Measurements from ENCODE around the gene NFX1. TPM values are rescaled to one million over a fixed set of nuclear protein-coding genes. Genes with fewer than 3 reads are reported as not detected.
A peak's percentile ranks its signal among the peaks of the same experiment; 100 is the strongest.

Gene NFX1
- total RNA-seq, 2 donors from 2014 or later: 32.2 to 42.0 TPM

- peaks cover 12% of the 10 kb centered on the region for H3K36me3 Mint-ChIP-seq (ENCODE audit: low read depth)
- peaks cover 7% of the 10 kb centered on the region for H3K4me1 Mint-ChIP-seq
These were observed 34.1 kb upstream of the NFX1 start for GRCh38 chr9:33256236-33256635.

GRCh38 chr9:33257276-33257675, 33.0 kb upstream of the NFX1 start:
- no peak for ATAC-seq
- H3K36me3 Mint-ChIP-seq (ENCODE audit: low read depth): peaks cover 12% of the 10 kb centered on the region
- no peak overlapping the region for H3K4me3 Mint-ChIP-seq
- no peaks in the 10 kb centered on the region for H3K27me3 Mint-ChIP-seq
- H3K4me1 Mint-ChIP-seq: peaks cover 7% of the 10 kb centered on the region
- no peak overlapping the region for H3K27ac Mint-ChIP-seq
- H3K9me3 ChIP-seq (ENCODE audit: control insufficient read depth, low read length, poor library complexity, severe bottlenecking): no peaks in the 10 kb centered on the region
- DNase-seq: no peak

More at GRCh38 chr9:33256236-33256635, 34.1 kb upstream of the NFX1 start:
- Mint-ChIP-seq H3K27me3 (no peaks in the 10 kb centered on the region), H3K27ac (no peak overlapping the region), H3K4me3 (no peak overlapping the region)
- DNase-seq (no peak), ATAC-seq (no peak)
- H3K9me3 ChIP-seq (ENCODE audit: control insufficient read depth, low read length, poor library complexity, severe bottlenecking): no peaks in the 10 kb centered on the region

DNA sequence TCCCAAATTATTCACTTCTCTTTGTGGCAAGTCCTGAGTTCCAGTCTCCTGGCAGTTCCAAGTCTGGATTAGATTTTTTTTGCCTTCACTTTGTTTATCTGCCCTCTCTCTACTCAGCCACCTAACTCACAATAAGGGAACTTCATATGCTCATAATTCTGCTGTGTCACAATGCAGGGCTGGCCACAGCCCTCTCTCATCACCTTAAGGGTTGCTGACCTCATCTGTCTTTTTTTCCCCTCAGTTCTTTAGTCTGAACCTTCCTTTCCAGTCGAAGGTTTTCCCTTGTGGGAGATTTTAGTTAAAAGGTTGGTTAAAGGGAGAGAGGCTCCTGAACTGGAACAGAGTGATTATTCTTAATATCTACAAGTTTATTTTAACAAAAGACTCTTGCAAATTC, 29.9 kb upstream of the NFX1 start:
- DNase-seq (no peak), ATAC-seq (no peak)
- Mint-ChIP-seq H3K36me3 (ENCODE audit: low read depth) (peaks cover 5% of the 10 kb centered on the region), H3K4me1 (peaks cover 23% of the 10 kb centered on the region), H3K27ac (no peak overlapping the region), H3K27me3 (no peaks in the 10 kb centered on the region), H3K4me3 (no peak overlapping the region)
- no peaks in the 10 kb centered on the region for H3K9me3 ChIP-seq (ENCODE audit: control insufficient read depth, low read length, poor library complexity, severe bottlenecking)

DNA sequence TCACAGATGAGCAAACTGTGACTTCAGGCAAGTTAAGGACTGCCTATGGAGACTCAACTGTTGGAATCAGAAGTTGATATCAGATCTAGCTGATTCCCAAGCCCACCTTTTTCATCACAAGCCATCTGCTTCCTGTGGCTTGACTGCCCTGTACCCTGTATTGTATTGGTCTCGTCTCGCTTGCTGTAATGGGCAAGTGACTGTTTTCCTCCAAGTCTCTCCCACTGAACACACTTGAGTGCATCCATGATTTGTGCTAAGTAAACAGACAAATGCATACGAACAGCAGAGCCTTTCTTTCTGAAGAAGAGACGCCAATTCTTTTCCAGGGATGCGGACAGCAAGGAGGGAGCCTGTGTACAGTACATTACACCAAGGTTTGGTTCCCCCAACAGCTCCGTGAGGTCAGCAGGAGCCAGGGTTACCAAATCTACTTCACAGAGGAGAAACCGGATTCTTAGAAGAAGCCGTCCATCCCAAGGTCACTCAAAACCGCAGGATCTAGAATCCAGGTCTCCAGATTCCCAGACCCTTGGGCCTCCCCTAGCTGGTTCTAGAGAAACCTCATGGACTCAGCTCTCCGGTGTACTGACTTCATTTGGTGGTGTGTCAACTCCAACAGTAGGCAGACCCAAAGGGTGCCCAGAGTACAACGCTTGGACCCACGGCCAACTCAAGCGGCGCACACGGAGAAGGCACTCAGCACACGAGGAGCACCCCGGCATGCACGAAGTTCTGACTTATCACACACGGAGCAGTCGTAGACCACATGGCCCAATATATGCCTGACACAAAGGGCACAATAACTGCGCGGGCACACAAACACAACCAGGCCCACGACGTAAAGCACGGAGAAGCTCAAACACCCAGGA, 26.9 kb upstream of the NFX1 start:
- no peaks in the 10 kb centered on the region for H3K27me3 Mint-ChIP-seq
- peak overlapping the region; percentile 97 for H3K4me3 Mint-ChIP-seq
- no peak for ATAC-seq
- H3K36me3 Mint-ChIP-seq (ENCODE audit: low read depth): peaks cover 13% of the 10 kb centered on the region
- peaks cover 39% of the 10 kb centered on the region for H3K4me1 Mint-ChIP-seq
- DNase-seq: no peak
- peak overlapping the region; percentile 97 for H3K27ac Mint-ChIP-seq
- no peaks in the 10 kb centered on the region for H3K9me3 ChIP-seq (ENCODE audit: control insufficient read depth, low read length, poor library complexity, severe bottlenecking)

DNA sequence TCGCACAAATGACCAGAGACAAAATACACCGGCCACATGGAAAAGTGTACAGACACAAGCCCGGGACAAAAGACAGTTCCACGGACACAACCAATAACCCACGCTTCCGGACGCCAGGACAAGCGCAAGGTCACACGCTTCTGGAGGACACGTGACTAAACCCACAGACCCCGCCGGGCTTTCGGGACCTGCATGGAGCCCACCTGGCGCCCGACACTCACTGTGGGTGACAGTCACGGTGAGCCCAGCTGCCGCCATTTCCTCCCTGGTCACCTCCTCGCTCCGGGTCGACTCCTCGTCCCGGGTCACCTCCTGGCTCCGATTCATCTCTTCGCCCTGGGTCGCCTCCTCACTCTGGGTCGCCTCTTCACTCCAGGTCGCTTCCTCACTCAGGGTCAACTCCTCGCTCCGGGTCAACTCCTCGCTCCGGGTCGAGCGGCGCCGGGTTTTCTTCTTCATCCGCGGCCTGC, 26.3 kb upstream of the NFX1 start:
- H3K36me3 Mint-ChIP-seq (ENCODE audit: low read depth): peaks cover 13% of the 10 kb centered on the region
- peaks cover 37% of the 10 kb centered on the region for H3K4me1 Mint-ChIP-seq
- peak overlapping the region; percentile 97 for H3K4me3 Mint-ChIP-seq
- peak overlapping the region; percentile 97 for H3K27ac Mint-ChIP-seq
- H3K9me3 ChIP-seq (ENCODE audit: control insufficient read depth, low read length, poor library complexity, severe bottlenecking): no peaks in the 10 kb centered on the region
- no peak for ATAC-seq
- peak; percentile 16 to 28 (median 27) for DNase-seq
- no peaks in the 10 kb centered on the region for H3K27me3 Mint-ChIP-seq

GRCh38 chr9:33264473-33265177, 25.7 kb upstream of the NFX1 start, which contains the start of the genes BAG1 and CHMP5:
Gene BAG1, minus strand, starts transcription at chr9:33264708.
Gene CHMP5, plus strand, starts transcription at chr9:33265049. Its CDS starts 30 bp downstream, at chr9:33265079.
- Mint-ChIP-seq H3K4me1 (peaks cover 37% of the 10 kb centered on the region), H3K27me3 (no peaks in the 10 kb centered on the region), H3K36me3 (ENCODE audit: low read depth) (peaks cover 13% of the 10 kb centered on the region), H3K27ac (peak within 1 kb of the TSS; percentile 97), H3K4me3 (peak within 1 kb of the TSS; percentile 97)
- DNase-seq: peak; percentile 99 to 100 (median 99)
- H3K9me3 ChIP-seq (ENCODE audit: control insufficient read depth, low read length, poor library complexity, severe bottlenecking): no peaks in the 10 kb centered on the region
- peak; percentile 96 for ATAC-seq

DNA sequence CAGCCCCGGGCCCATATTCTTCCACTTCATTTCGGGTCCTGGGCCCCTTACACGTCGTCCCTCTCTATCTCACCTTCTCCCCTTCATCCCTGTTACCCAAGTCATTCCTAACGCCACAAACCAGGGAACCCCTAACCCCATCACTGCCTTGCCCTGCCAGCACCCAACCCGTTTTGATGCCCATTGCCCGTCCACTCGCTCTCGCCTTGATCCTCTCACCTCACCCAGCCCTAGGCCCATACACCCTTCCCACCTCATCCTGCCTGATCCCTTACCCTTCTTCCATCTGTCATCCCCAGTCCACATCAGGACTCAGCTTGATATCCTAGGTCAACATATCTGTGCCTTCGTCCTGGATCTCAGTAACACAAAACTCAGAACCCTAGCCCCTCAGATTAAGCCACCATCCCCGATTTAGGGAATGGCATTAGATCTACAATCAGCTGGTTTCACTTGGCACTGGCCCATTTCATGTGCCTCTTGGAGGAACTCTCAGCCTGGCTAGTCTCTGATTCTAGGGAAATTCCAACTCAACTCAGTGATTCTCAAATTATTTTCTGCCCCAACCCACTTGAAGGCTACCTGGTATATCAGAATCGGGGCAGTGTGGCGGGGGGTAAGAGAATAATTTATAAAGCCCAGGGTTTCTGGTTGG, 25.0 kb upstream of the NFX1 start:
- ATAC-seq (no peak), DNase-seq (no peak)
- Mint-ChIP-seq H3K36me3 (ENCODE audit: low read depth) (peaks cover 12% of the 10 kb centered on the region), H3K27me3 (no peaks in the 10 kb centered on the region), H3K4me1 (peaks cover 37% of the 10 kb centered on the region), H3K27ac (peak overlapping the region; percentile 97), H3K4me3 (peak overlapping the region; percentile 97)
- H3K9me3 ChIP-seq (ENCODE audit: control insufficient read depth, low read length, poor library complexity, severe bottlenecking): no peaks in the 10 kb centered on the region

DNA sequence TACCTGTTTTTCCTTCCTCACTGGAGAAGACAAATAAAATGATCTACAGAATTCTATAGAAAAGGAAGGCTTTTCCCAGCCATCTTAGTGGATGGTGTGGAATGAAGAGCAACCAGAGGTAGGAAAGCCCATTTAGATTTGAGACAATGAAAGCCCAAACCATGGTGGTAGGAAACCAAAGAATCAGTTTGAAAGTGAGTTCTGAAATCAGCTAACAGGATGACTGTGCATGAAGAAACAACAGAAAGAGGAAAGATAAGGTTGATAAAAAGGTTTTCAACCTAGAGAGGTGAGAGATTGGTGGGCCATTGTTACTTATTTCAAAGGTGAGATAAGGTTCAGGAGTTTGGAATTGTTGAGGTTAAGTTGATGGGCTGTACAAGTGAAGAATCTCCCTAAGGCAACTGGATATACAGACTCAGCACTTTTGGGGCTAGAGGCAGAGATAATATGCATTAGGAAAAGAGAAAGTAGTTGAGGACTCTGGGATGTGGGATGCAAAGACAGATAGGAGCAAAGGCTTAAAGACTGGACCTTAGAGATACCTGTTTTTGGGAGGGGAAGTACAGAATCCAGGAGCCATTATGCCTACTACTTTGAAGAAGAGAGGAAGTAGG, 23.1 kb upstream of the NFX1 start:
- peaks cover 14% of the 10 kb centered on the region for H3K36me3 Mint-ChIP-seq (ENCODE audit: low read depth)
- ATAC-seq (no peak), DNase-seq (no peak)
- H3K4me1 Mint-ChIP-seq: peaks cover 43% of the 10 kb centered on the region
- peak overlapping the region; percentile 97 for H3K27ac Mint-ChIP-seq
- no peaks in the 10 kb centered on the region for H3K9me3 ChIP-seq (ENCODE audit: control insufficient read depth, low read length, poor library complexity, severe bottlenecking)
- no peaks in the 10 kb centered on the region for H3K27me3 Mint-ChIP-seq
- no peak overlapping the region for H3K4me3 Mint-ChIP-seq

- no peaks in the 10 kb centered on the region for H3K9me3 ChIP-seq (ENCODE audit: control insufficient read depth, low read length, poor library complexity, severe bottlenecking)
- H3K27me3 Mint-ChIP-seq: no peaks in the 10 kb centered on the region
- ATAC-seq: no peak
- peaks cover 33% of the 10 kb centered on the region for H3K4me1 Mint-ChIP-seq
- DNase-seq: no peak
- H3K36me3 Mint-ChIP-seq (ENCODE audit: low read depth): peaks cover 18% of the 10 kb centered on the region
- H3K4me3 Mint-ChIP-seq: no peak overlapping the region
- no peak overlapping the region for H3K27ac Mint-ChIP-seq
These were observed 20.2 kb upstream of the NFX1 start for GRCh38 chr9:33270146-33270545.

DNA sequence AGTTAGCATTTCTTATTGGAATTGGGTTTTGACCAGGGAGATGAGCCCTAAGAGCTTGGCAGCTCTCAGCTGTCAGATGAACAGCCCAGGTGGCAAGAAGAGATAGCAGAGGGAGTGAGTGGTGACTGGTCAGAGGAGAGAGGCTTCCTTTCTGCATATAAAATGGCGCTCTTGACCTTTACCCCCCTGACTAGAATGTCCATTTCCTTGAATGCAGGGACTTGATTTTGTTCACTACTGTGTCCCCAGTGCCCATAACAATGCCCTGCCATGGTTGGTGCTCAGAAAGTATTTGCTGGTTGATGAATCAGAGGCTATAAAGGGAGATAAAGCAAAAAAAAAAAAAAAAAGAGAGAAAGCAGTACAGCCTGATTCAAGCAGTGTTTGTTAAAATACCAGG, 18.3 kb upstream of the NFX1 start:
- ATAC-seq (no peak), DNase-seq (no peak)
- Mint-ChIP-seq H3K27me3 (no peaks in the 10 kb centered on the region), H3K36me3 (ENCODE audit: low read depth) (peaks cover 13% of the 10 kb centered on the region), H3K4me1 (peaks cover 17% of the 10 kb centered on the region), H3K27ac (no peak overlapping the region), H3K4me3 (no peak overlapping the region)
- H3K9me3 ChIP-seq (ENCODE audit: control insufficient read depth, low read length, poor library complexity, severe bottlenecking): no peaks in the 10 kb centered on the region

DNA sequence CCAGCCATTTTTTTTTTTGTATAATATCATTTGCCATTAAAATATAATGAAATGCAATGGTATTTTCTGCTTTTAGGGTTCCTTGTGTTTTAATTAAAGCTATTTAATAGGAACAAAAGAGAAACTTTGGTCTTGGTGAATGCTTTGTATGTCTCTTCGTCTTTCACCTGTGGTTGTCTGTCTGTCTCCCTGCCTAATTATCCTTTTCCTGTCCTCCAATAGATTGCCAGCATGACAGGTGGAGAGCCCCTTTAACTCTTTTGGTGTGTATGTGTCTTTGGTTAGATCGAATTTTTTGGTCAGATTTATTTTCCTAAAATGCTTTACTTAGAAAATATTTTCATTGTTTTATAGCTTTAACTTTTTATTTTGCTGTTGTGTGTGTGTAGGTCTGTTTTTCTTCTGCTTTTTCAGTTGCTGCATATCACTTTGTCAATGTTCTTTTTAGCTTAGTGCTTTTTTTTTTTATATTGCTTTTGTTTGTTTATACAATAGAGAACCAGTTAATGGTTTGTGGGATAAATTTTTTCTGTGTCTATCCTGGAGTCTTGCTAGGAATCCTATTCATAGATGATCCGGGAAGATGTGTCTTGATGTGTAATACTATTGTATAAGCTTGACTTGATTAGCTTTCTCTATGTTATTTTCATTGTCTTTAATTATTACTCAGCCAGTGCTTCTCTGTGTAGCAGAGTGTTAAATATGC, 16.9 kb upstream of the NFX1 start:
- H3K36me3 Mint-ChIP-seq (ENCODE audit: low read depth): peaks cover 12% of the 10 kb centered on the region
- ATAC-seq: no peak

DNA sequence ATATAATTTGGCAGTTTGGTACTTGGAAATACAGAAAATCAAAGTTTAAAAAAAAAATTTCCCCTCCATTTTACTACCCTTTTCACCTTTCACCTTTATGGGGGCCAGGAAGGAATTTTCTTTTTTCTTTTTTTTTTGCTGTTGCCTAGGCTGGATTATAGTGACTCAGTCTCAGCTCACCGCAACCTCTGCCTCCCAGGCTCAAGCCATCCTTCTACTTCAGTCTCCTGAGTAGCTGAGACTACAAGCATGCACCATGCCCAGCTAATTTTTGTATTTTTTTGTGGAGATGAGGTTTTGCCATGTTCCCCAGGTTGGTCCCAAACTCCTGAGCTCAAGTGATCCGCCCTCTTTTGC, 16.4 kb upstream of the NFX1 start:
- Mint-ChIP-seq H3K27me3 (no peaks in the 10 kb centered on the region), H3K36me3 (ENCODE audit: low read depth) (peaks cover 12% of the 10 kb centered on the region), H3K27ac (peak overlapping the region; percentile 67), H3K4me1 (peaks cover 15% of the 10 kb centered on the region), H3K4me3 (no peak overlapping the region)
- no peak for DNase-seq
- H3K9me3 ChIP-seq (ENCODE audit: control insufficient read depth, low read length, poor library complexity, severe bottlenecking): no peaks in the 10 kb centered on the region
- ATAC-seq: no peak

More for the DNA sequence above, 16.9 kb upstream of the NFX1 start:
- no peak for DNase-seq
- no peaks in the 10 kb centered on the region for H3K9me3 ChIP-seq (ENCODE audit: control insufficient read depth, low read length, poor library complexity, severe bottlenecking)
- no peaks in the 10 kb centered on the region for H3K27me3 Mint-ChIP-seq
- peak overlapping the region; percentile 67 for H3K27ac Mint-ChIP-seq
- peaks cover 15% of the 10 kb centered on the region for H3K4me1 Mint-ChIP-seq
- no peak overlapping the region for H3K4me3 Mint-ChIP-seq

Measured in T-helper 17 cell (primary cell).